Measurements from ENCODE around the gene NUDCD2. TPM values are rescaled to one million over a fixed set of nuclear protein-coding genes. Genes with fewer than 3 reads are reported as not detected.
A peak's percentile ranks its signal among the peaks of the same experiment; 100 is the strongest.

NUDCD2 gene
- total RNA-seq, 2 donors from 2014 or later = 8.0 to 8.6 TPM

DNA sequence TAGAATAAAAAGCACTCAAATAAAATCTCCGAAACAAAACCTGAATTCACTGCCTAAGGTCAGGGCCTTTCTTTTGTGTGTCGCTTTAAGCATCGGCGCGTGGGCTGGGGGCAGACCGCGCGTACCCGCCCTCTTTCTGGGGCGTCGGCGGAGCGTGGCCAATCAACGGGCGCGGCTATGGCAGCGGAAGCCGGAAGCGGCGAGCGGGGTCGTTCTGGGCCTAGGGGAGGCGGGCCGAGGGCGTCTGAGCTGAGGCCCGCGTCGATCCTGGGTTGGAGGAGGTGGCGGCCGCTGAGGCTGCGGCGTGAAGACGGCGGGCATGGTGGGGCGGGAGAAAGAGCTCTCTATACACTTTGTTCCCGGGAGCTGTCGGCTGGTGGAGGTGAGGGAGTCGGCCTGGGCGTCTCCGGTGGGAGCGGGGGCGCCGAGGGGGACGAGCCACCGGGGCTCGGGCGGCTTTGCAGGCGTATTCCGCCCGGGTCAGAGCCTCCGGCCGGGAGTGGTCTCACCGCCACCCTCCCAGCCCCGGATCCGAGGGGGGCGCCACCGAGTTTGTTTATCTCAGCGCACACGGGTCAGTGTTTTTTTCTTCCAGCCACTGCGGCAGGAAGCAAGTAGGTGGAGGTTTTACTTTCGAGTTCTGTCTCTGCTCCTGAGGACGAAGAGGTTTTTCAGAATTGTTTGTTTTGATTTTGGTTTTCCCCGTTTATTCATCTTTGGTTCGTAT, 45.6 kb upstream of the NUDCD2 start, which contains the start of gene MAT2B:
Gene MAT2B (plus strand): TSS at position 252 of the 727 bp plus-strand sequence. CDS start 68 bp downstream, at position 320.
- TF ChIP-seq POLR2AphosphoS5 (IDR thresholded peaks at IDR 0.05) (peak; percentile 91), POLR2A (IDR thresholded peaks at IDR 0.05) (peak; percentile 91)
- TF ChIP-seq, protein P1, sequence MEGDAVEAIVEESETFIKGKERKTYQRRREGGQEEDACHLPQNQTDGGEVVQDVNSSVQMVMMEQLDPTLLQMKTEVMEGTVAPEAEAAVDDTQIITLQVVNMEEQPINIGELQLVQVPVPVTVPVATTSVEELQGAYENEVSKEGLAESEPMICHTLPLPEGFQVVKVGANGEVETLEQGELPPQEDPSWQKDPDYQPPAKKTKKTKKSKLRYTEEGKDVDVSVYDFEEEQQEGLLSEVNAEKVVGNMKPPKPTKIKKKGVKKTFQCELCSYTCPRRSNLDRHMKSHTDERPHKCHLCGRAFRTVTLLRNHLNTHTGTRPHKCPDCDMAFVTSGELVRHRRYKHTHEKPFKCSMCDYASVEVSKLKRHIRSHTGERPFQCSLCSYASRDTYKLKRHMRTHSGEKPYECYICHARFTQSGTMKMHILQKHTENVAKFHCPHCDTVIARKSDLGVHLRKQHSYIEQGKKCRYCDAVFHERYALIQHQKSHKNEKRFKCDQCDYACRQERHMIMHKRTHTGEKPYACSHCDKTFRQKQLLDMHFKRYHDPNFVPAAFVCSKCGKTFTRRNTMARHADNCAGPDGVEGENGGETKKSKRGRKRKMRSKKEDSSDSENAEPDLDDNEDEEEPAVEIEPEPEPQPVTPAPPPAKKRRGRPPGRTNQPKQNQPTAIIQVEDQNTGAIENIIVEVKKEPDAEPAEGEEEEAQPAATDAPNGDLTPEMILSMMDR (IDR thresholded peaks at IDR 0.05) = peak; percentile 40 to 60 (median 45)
- 0% methylated on average over 51 of the region's 64 CpGs for WGBS
- H3K4me3 ChIP-seq = peak within 1 kb of the TSS; percentile 81 to 90
- H3K4me1 ChIP-seq (replicated peaks) = peaks cover 10% of the 10 kb centered on the region
- no peaks in the 10 kb centered on the region for H3K27me3 ChIP-seq (replicated peaks; ENCODE audit: insufficient read depth)
- DNase-seq (ENCODE audit: low spot score) = peak; percentile 95
- H3K27ac ChIP-seq = peak within 1 kb of the TSS; percentile 97 to 99
- intact Hi-C loops (cut with DNase I) = loop anchor here (2.0 kb wide), 1 partner anchor 69 kb away; the partner anchor contains the start of gene CCNG1
- no peaks in the 10 kb centered on the region for H3K36me3 ChIP-seq
- no peaks in the 10 kb centered on the region for H3K9me3 ChIP-seq

DNA sequence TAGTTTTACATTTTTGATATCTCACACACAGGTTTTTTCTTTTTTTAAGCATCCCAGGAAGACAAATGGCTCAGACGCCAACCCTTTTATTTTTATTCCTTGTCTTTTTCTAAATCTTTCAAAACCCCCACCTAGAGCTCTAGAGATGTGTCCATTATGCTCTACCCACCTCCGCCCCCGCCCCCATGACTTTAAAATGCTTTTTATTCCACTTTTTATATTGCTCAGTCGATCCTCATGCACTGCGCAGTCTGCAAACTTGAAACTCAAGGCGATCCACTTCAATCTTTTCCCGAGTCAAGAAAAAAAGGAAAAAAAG, 45.1 kb upstream of the NUDCD2 start:
- 2% methylated on average over 7 of the region's 7 CpGs for WGBS
- H3K9me3 ChIP-seq = no peaks in the 10 kb centered on the region
- H3K27me3 ChIP-seq (replicated peaks; ENCODE audit: insufficient read depth) = no peaks in the 10 kb centered on the region
- intact Hi-C loops (cut with DNase I) = loop anchor here (2.0 kb wide), 1 partner anchor 68 kb away; the partner anchor contains the start of gene CCNG1
- H3K27ac ChIP-seq = peak overlapping the region; percentile 97 to 99
- TF ChIP-seq, protein P1 (IDR thresholded peaks at IDR 0.05) = no peak
- no peak for TF ChIP-seq POLR2A (IDR thresholded peaks at IDR 0.05)
- no peak for TF ChIP-seq POLR2AphosphoS5 (IDR thresholded peaks at IDR 0.05)
- peaks cover 10% of the 10 kb centered on the region for H3K4me1 ChIP-seq (replicated peaks)
- peak overlapping the region; percentile 81 to 90 for H3K4me3 ChIP-seq
- DNase-seq (ENCODE audit: low spot score) = no peak
- no peaks in the 10 kb centered on the region for H3K36me3 ChIP-seq

DNA sequence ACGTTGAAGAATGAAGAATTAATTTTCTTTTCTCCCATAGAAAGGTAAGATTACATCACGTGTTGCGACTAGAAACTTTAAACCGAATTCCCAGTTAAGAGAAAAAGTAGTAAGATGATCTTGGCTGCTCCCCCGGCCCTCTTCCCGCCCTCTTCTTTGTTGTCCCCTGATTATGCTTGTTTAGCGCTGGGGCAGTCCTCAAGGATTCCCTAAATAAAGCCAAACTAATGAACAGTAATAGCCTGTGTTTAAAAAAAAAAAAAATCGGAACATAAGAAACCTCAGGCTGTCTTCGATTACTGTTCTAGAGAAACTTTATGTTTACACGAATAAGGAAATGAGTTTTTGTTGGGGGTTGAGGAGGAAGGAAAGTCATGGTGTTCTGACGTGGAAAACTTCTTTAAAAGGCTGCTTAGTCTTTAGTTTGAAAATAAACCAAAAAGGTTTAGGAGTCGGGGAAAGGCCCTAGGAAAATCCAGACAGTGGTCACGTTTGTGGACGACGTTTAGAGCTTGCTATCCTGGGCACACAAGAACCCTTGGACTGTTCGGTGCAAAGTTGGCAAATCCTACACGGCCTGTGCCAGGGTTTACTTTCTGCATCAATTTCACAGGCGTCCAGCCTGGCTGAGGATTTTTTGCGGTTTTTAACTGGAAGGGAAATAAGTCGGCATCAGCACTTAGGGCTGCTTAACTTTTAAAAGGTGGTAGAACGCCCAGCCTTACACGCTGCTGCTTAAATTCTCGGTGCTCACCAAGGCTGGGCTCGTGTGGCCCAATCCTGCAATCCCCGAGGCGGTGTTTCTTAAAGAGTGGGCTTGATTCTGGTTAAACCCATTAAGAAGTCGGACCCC, 44.4 kb upstream of the NUDCD2 start:
- intact Hi-C loops (cut with DNase I) = loop anchor here (2.0 kb wide), 1 partner anchor 68 kb away; the partner anchor contains the start of gene CCNG1
- Histone ChIP-seq H3K4me3 (peak overlapping the region; percentile 81 to 90), H3K27ac (peak overlapping the region; percentile 97 to 99), H3K36me3 (no peaks in the 10 kb centered on the region), H3K4me1 (replicated peaks) (peaks cover 10% of the 10 kb centered on the region), H3K27me3 (replicated peaks; ENCODE audit: insufficient read depth) (no peaks in the 10 kb centered on the region), H3K9me3 (no peaks in the 10 kb centered on the region)
- under 1% methylated on average over 27 of the region's 27 CpGs for whole genome bisulfite sequencing
- DNase-seq (ENCODE audit: low spot score) = peak; percentile 43
- TF ChIP-seq POLR2AphosphoS5 (IDR thresholded peaks at IDR 0.05) (peak; percentile 46), POLR2A (IDR thresholded peaks at IDR 0.05) (no peak)
- TF ChIP-seq, protein P1 (IDR thresholded peaks at IDR 0.05) = no peak

DNA sequence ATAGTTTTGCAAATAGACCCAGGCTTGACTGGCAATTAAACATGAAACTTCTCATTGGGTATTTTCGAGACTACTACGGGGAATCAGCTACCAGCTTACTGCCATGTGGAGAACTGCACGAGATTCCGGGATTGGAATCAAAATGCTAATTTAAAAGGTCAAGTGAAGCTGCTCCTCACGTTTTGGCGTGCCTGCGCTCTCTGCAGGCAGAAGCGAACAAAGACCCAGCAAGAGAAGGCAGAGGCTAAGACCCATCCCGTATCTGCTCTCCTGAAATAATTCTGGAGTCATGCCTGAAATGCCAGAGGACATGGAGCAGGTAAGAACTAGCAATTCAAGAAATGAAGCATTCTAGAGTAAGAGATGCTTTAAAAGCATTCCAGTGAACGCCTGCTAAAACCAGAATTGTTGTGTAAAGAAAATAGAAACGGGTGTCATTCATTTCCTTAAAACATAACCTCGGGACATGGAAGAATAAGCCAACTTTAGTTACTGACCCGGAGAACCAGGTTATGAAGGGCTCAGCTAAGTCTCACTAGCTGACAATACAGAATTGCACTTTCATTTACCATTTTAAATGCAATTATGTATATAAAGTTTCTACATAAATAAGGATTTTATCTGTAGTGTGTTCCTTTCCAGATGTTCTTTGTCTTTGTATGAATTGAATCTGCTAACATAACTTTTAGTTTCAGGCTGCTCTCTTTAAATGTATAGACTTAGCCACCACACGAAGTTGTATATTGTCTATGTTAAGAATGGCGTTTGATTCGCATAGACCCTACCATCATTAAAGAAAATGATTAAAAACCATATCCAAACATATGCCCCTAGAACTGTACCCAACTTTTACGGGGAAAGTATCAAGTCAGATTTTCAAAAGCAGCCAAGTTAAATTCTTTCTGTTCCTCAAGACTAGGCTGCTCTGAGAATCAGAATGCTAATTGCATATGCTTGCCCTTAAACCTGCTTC, 43.5 kb upstream of the NUDCD2 start:
- TF ChIP-seq POLR2AphosphoS5 (IDR thresholded peaks at IDR 0.05) (peak; percentile 54), POLR2A (IDR thresholded peaks at IDR 0.05) (no peak)
- TF ChIP-seq, protein P1 (IDR thresholded peaks at IDR 0.05) = peak in 1 of 4 experiments; percentile 28
- no peaks in the 10 kb centered on the region for H3K36me3 ChIP-seq
- intact Hi-C loops (cut with DNase I) = loop anchor here (1.0 to 2.0 kb wide), 2 partner anchors 43 to 67 kb away; partner anchors contain the start of genes CCNG1, HMMR and NUDCD2
- under 1% methylated on average over 17 of the region's 17 CpGs for WGBS
- peak overlapping the region; percentile 19 to 81 for H3K4me3 ChIP-seq
- peaks cover 10% of the 10 kb centered on the region for H3K4me1 ChIP-seq (replicated peaks)
- H3K27me3 ChIP-seq (replicated peaks; ENCODE audit: insufficient read depth) = no peaks in the 10 kb centered on the region
- H3K27ac ChIP-seq = peak overlapping the region; percentile 97 to 99
- H3K9me3 ChIP-seq = no peaks in the 10 kb centered on the region
- peak; percentile 51 for DNase-seq (ENCODE audit: low spot score)
